Measurements from ENCODE around the gene NUMA1.

The NUMA1 gene

DNA sequence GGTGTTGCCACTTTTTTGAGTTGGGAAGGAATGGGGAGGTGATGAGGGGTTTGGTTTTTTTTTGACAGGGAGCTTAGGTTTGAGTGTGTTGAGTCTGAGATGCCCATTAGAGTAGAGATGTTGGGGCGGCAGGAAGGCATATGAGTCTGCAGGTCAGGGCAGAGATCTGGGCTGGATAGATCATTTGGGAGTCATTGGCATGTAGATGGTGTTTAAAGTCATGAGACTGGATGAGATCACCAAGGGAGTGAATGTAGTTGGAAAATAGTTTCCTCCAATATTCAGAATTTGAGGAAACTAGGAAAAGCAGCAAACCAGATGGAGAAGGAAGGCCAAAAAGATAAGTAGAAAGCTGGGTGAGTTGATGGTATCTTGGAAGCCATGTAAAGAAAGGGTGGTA is 34.2 kb upstream of the NUMA1 start:
- Histone ChIP-seq H3K36me3 (peaks cover 10% of the 10 kb centered on the region), H4K20me1 (no peaks in the 10 kb centered on the region), H3K9ac (no peak overlapping the region), H3K4me2 (no peak overlapping the region), H3K4me1 (peaks cover 20% of the 10 kb centered on the region), H3K4me3 (no peak overlapping the region), H3K27me3 (no peaks in the 10 kb centered on the region), H3K9me3 (no peaks in the 10 kb centered on the region), H3K27ac (no peak overlapping the region)
- no peak for TF ChIP-seq Cebpa-rat (IDR thresholded peaks at IDR 0.05)

DNA sequence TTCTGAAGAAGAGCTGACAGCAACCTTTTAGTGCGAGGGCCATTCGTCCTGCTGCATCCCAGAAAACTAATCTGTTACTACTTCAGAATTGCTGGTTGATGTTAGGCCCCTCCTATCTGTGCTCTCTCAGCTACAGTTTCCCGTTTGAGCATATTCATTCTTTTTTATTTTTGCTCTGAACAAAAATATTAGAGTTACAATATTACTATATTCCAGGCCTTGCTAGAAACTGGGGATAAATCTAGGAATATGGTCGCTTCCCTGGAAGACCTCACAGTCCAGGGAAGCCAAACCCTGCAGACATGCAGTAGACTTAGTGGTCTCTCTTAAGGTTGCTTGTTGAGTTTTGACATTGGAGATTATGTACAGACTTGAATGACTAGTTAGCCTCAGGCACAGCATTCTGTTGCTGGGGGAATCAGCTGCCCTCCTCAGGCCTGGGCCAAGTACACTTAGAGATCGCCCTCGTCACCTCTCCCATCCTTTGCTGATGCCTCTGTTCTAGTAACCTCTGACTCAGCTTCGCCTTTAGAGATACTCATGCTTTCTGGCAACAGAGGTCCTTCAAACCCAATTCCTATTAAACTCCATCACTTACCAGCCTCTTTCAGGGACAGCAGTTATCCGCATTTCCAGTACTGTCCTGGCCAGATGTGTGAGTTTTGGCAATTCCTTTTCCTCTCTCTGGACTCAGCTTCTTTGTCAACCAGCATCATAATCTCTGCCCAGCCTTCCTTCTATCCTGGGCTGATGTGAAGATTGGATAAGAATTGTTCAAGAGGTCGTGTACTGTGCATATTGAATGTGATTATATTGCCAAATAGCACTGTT is 32.9 kb upstream of the NUMA1 start:
- H3K36me3 ChIP-seq: peaks cover 23% of the 10 kb centered on the region
- H3K27me3 ChIP-seq: no peaks in the 10 kb centered on the region
- H4K20me1 ChIP-seq: no peaks in the 10 kb centered on the region
- peak overlapping the region; percentile 73 for H3K4me3 ChIP-seq
- H3K27ac ChIP-seq: peak overlapping the region; percentile 99
- peak overlapping the region; percentile 94 for H3K4me2 ChIP-seq
- TF ChIP-seq Cebpa-rat (IDR thresholded peaks at IDR 0.05): no peak
- H3K9ac ChIP-seq: peak overlapping the region; percentile 97
- peaks cover 20% of the 10 kb centered on the region for H3K4me1 ChIP-seq
- H3K9me3 ChIP-seq: no peaks in the 10 kb centered on the region

DNA sequence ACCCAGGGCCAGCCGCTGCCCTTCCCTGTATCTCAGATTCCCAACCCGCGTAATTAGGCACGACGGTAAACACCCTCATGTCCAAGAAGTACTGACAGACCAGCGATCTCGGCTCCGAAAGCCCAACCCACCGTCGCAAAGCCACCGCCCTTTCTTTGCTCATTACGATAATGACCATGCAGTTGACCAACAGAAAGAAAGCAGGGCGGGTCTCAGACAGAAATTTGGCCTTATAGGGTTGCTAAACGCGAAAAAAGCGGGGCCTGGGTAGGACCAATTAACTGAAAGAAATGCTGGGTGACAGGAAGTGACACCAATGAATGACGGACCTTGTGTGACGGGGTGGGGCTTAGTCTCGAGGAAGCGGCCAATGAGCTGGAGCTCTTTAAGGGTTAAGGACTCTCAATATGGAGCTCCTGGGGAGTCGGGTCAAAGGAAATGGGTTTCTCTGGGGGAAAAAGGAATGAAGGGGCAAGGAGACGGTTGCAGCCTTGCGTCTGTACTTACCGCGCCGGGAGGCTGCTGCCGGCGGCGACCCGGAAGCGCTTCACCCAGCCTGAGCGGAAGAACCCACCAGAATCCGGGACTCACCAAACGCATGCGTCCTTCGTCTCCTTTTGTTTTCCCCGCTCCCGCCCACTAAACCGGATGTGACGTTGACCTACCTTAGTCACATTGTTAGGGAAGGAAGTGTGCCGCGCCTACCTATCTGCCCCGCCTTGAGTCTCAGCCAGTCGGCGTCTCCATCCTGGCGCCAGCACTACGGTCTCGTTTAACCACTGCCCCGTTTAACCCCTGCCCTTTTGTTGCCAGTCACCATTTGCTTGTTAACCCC is 32.0 kb upstream of the NUMA1 start, which contains the start of gene ANAPC15:
ANAPC15 (minus strand) TSS at position 553 of the 835 bp plus-strand sequence. CDS start 1,419 bp downstream, outside the sequence.
- peak within 1 kb of the TSS; percentile 99 for H3K27ac ChIP-seq
- H3K36me3 ChIP-seq: peaks cover 31% of the 10 kb centered on the region
- peak within 1 kb of the TSS; percentile 94 for H3K4me2 ChIP-seq
- peak within 1 kb of the TSS; percentile 97 for H3K9ac ChIP-seq
- peak within 1 kb of the TSS; percentile 73 for H3K4me3 ChIP-seq
- no peak for TF ChIP-seq Cebpa-rat (IDR thresholded peaks at IDR 0.05)
- H3K27me3 ChIP-seq: no peaks in the 10 kb centered on the region
- H3K4me1 ChIP-seq: peaks cover 20% of the 10 kb centered on the region
- H3K9me3 ChIP-seq: no peaks in the 10 kb centered on the region
- no peaks in the 10 kb centered on the region for H4K20me1 ChIP-seq

DNA sequence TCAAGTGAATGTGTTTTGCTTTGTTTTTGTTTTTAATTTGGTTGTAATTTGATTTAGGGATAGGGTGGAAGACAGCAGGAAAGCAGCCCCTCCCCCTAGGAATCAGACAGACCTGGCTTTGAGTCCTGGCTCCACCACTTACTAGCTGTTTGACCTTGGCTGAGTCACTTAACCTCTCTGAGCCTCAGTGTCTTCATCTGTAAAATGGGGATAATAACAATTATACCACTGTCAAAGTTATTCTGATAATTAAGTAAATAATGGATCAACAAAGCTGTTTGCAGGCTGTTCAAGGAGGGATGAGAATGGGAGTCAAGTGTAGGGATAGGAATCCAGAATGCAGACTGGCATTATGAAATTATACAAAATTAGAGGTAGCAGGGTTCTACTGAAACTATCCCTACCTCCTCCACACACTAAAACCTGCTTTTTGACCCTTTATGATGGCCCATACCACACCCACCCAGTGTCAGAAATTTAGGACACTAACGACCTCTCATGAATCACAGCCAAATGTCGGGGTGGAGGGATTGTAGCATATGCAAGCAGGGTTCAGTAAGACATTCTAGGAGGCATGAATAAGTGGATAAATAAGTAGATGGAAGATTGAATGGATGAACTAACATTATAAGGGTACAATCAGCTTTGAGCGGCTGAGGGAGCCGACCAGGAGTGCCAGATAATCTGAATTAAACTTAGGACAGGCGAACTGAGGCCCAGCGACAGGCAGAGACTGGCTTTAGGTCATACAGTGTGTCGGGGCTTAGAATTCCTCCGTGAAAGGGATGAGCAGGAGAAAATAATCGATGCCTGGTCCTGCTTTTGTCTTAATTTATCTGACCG is 31.2 kb upstream of the NUMA1 start:
- Histone ChIP-seq H3K4me3 (peak overlapping the region; percentile 73), H3K4me1 (peaks cover 20% of the 10 kb centered on the region), H3K27me3 (no peaks in the 10 kb centered on the region), H4K20me1 (no peaks in the 10 kb centered on the region), H3K27ac (peak overlapping the region; percentile 99), H3K9ac (peak overlapping the region; percentile 97), H3K4me2 (peak overlapping the region; percentile 94), H3K36me3 (peaks cover 32% of the 10 kb centered on the region), H3K9me3 (no peaks in the 10 kb centered on the region)
- TF ChIP-seq Cebpa-rat (IDR thresholded peaks at IDR 0.05): no peak

DNA sequence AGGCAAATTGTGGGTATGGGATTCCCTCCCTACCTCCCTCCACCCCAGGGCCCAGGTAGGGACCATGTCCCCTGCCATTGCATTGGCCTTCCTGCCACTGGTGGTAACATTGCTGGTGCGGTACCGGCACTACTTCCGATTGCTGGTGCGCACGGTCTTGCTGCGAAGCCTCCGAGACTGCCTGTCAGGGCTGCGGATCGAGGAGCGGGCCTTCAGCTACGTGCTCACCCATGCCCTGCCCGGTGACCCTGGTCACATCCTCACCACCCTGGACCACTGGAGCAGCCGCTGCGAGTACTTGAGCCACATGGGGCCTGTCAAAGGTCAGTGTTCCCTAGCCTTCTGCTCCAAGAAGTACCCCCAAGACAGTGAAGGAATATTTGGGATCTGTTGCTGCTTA is 25.5 kb upstream of the NUMA1 start, which contains the start of gene TOMT:
TOMT (plus strand) TSS at position 37 of the 400 bp plus-strand sequence; CDS start at position 65, 28 bp downstream.
- no peak within 1 kb of the TSS for H3K9ac ChIP-seq
- H3K36me3 ChIP-seq: peaks cover 46% of the 10 kb centered on the region
- TF ChIP-seq Cebpa-rat (IDR thresholded peaks at IDR 0.05): no peak
- peaks cover 26% of the 10 kb centered on the region for H3K4me1 ChIP-seq
- H3K27ac ChIP-seq: no peak within 1 kb of the TSS
- H3K27me3 ChIP-seq: no peaks in the 10 kb centered on the region
- H3K4me2 ChIP-seq: no peak within 1 kb of the TSS
- H3K4me3 ChIP-seq: no peak within 1 kb of the TSS
- H3K9me3 ChIP-seq: no peaks in the 10 kb centered on the region
- no peaks in the 10 kb centered on the region for H4K20me1 ChIP-seq

DNA sequence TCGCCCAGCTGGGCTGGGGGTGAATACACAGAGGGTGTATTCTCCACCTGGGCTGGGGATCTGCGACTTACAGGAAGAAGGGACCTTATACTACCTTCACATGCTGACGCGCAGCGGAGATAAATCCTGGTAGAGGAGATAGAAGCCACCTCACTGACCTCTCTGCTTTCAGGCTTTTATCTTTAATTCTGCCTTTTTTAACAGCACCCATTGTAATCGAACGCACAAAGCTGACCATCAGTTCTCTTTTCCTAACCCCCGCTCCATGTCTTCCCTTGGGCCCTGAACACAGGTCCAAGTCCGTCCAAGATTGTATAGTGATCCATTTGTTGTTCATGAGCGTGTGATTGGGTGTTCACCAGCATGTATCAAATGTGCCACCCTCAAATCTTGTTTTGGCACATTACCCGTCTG is 23.4 kb upstream of the NUMA1 start:
- Histone ChIP-seq H3K4me1 (peaks cover 35% of the 10 kb centered on the region), H3K4me3 (peak overlapping the region; percentile 38), H3K9me3 (no peaks in the 10 kb centered on the region), H4K20me1 (peaks cover 19% of the 10 kb centered on the region), H3K27me3 (no peaks in the 10 kb centered on the region), H3K4me2 (peak overlapping the region; percentile 65), H3K36me3 (peaks cover 50% of the 10 kb centered on the region), H3K27ac (peak overlapping the region; percentile 64), H3K9ac (peak overlapping the region; percentile 4; the same call in 1 of the 2 replicates)
- no peak for TF ChIP-seq Cebpa-rat (IDR thresholded peaks at IDR 0.05)

DNA sequence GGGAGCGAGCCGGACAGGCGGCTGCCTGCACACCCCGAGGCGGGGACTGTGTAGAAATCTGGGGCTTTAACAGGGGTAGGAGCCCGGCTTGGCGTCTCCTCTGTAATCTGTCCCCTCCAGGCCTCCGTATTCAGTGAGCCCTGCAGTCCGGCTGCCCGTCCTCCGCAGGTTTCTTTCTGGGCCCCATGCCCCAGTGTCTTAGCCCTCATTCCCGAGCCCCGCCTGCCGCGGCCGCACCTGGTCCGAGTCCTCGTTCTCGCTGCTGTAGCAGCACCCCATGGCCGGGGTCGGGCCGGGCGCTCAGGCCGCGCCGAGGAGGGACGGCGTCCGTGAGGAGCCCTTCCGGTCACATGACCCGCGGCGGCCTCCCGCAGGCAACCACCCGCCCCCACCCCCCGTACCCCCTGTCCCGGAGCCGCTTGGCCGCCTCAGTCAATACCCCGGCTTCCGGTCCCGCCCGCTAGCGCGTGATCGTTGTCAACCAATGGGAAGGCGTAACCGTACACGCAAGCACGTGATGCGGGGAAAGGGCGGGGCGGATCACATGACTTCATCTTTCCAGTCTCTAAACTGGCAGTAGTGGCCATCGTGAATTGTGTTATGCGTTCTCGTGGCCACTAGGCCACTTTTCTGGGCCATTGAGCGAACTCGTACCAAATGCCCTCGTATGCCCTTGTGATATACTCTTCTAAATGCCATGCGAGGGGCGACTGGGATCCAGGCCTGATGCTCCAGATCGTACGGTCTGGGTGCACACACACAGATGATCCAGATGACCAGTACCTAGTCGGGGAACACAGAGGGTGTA is 22.8 kb upstream of the NUMA1 start, which contains the start of gene LAMTOR1:
LAMTOR1 (minus strand) TSS at position 352 of the 808 bp plus-strand sequence; CDS start at position 279, 73 bp downstream.
- no peaks in the 10 kb centered on the region for H3K9me3 ChIP-seq
- H3K4me3 ChIP-seq: peak within 1 kb of the TSS; percentile 80
- peak within 1 kb of the TSS; percentile 95 for H3K9ac ChIP-seq
- H3K36me3 ChIP-seq: peaks cover 50% of the 10 kb centered on the region
- peaks cover 25% of the 10 kb centered on the region for H4K20me1 ChIP-seq
- H3K4me2 ChIP-seq: peak within 1 kb of the TSS; percentile 92
- no peak for TF ChIP-seq Cebpa-rat (IDR thresholded peaks at IDR 0.05)
- no peaks in the 10 kb centered on the region for H3K27me3 ChIP-seq
- H3K27ac ChIP-seq: peak within 1 kb of the TSS; percentile 97
- peaks cover 35% of the 10 kb centered on the region for H3K4me1 ChIP-seq

DNA sequence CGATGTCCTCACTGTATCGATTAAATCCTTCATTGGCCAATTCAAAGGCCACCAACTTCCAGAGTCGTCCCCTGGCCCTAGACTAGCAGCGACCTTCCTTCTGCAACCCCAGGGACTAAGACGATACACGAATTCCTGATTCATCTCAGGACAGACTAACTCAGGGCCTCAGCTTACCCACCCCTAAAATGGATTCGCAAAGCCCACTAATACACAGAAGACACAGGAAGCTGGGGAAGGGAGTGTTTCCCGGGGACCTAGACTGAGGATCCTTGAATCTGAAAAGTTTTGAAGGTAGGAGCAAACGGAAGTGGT is 22.2 kb upstream of the NUMA1 start:
- Histone ChIP-seq H3K9ac (peak overlapping the region; percentile 95), H3K9me3 (no peaks in the 10 kb centered on the region), H3K27me3 (no peaks in the 10 kb centered on the region), H3K4me1 (peaks cover 35% of the 10 kb centered on the region), H3K4me2 (peak overlapping the region; percentile 92), H3K27ac (peak overlapping the region; percentile 97), H3K36me3 (peaks cover 50% of the 10 kb centered on the region), H3K4me3 (peak overlapping the region; percentile 80), H4K20me1 (peaks cover 28% of the 10 kb centered on the region)
- no peak for TF ChIP-seq Cebpa-rat (IDR thresholded peaks at IDR 0.05)
